Measurements from ENCODE around the gene RPL11.

GRCh38 chr1:23684415-23684814 lies 7.2 kb upstream of the RPL11 start:
- TF ChIP-seq RAD21 (IDR thresholded peaks at IDR 0.05), result no peak
- no peak for TF ChIP-seq CTCF (IDR thresholded peaks at IDR 0.05; ENCODE audit: low read depth, low read length, missing input control)
- TF ChIP-seq EGR1 (IDR thresholded peaks at IDR 0.05; ENCODE audit: low read depth in 2 of 2), result no peak
- TF ChIP-seq REST (IDR thresholded peaks at IDR 0.05), result no peak
- TF ChIP-seq SP1 (IDR thresholded peaks at IDR 0.05), result no peak
- no peak for TF ChIP-seq TAF1 (conservative IDR thresholded peaks at IDR 0.05)
- no peak for TF ChIP-seq ATF3 (IDR thresholded peaks at IDR 0.05)
- no peak for TF ChIP-seq MAX (IDR thresholded peaks at IDR 0.05)
- TF ChIP-seq GABPA (IDR thresholded peaks at IDR 0.05 in 1 of 2, conservative IDR thresholded peaks at IDR 0.05 in 1 of 2), result no peak
